Measurements from ENCODE around the gene PER2.

Gene PER2

DNA sequence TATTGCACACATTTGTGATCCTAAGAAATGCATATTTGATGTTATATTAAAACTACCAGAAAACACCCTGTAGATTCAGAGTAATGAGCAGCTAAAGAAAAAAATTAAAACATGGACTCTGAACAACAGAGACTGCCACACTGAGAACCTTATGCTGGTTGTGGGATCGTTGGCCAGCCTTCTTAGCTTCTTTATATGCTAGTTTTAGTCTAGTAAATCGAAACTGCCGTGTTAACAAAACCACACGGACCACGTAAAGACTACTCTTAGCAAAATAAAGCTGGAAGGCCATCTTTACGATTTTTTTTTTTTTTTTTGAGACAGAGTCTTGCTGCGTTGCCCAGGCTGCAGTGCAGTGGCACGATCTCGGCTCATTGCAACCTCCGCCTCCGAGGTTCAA lies 22.8 kb downstream of the PER2 start:
- DNase-seq = no peak

DNA sequence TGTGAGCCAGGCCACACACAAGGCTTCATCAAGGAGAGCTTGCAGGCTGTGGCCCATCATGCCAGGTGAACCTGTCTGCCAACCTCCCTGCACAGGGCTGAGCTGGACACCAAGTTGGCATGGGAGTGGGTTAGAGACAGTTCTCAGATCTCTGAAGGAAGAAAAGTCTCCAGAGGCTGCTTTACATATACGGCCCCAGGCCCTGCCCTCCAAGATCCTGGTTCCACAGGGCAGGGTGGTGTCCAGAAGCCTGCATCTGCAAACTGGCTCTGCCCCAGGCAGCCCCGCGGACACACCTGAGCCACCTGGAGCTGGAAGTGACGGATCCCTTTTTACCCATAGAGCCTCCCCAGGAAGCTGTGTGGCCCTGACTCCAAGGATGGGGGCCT lies 24.3 kb downstream of the PER2 start:
- DNase-seq = no peak

DNA sequence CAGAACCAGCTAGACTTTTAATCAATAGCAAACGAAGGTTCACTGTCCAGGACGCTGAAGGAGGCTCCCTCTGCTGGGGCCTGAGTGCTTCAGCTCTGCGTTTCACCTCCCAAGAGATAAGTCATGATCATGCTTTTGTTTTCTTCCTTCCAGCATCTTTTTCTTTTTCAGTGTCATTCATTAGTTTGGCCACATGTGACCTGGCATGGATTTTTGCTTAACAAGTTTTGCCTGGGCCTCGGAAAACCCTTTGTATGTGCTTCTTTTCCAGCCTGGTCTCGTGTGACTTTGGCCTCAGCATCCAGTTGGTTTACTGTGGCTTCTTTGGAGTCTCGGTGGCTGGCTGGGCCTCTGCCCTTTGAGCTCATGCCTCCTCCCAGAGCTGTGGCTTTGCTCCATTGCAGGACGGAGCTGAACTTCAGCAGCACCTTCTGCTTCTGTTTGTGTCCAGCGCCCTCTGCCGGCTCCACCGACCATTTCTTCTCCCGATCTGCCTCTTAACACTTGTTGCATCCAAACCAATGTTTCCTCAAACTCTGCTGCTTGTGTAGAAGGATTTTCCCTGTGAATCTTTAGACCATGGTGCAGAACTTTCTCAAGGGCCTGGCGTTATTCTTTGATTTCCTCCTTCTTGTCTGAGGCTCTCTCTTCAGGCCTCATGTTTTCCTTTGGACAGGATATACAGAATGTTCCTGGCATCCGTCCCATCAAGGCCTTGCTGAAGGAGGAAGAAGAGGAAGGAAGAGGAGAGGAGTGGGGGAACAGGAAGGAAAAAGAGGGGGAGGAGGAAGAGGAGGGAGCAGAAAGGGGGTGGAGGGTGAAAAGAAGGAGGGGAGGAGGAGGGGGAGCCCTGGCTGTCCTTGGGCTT lies 25.0 kb downstream of the PER2 start:
- peak; percentile 82 for DNase-seq

DNA sequence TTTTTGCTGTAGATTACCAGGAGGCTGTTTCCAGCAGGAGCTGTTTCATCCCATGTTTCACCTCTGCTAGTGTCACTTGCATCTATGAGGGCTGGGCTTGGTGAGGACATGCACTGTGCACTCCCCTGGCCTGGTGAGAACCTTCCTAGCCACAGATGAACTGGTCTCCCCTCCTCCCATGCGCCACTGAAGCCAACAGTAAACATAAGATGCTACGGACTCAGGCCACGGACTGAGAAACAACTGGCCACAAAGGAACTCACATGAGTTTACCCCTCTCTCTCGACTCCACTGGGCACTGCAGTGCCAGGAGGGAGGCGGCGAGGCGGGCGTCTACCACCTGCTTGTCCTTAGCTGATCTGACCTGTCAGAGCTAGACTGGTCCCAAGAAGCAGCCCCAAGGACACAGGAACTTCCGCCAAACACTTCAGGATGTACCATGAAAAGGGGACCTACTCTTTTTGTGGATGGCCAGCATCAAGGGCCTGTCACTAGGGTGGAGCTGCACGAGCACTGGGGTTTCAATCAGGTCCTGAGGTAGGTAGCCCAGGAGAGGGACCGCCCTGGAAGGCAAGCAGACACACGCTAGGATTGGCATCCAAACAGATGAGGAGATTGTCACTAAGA lies 25.8 kb downstream of the PER2 start:
- no peak for DNase-seq

DNA sequence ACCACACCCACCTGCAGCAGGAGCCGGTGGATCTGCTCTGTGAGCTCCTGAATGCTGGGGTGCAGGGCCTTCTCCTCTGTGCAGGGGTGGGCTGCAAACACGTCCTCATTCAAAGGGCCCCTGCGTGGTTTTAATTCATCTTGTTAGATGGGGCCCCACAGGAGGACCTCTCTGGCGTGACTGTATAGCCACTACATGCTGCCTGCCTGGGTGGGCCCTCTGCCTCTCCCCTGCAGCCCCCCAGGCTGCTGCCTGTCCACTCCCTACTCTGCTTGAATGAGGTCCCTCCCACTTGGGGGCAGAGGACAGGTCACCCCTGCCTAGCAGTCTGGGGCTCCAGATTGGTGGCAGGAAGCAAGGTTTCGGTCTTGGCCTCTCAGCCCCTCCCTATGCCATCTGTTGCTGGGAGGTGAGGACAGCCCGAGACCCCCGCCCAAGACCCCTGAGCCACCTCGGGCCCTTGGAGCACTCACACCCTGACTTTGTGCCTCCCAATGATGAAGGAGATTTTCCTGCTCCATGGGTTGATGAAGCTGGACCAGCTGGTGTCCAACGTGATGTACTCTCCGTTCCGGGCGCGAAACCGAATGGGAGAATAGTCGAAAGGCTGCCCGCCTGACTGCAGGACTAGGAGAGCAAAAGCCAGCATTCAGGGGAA lies 26.6 kb downstream of the PER2 start:
- DNase-seq = no peak

DNA sequence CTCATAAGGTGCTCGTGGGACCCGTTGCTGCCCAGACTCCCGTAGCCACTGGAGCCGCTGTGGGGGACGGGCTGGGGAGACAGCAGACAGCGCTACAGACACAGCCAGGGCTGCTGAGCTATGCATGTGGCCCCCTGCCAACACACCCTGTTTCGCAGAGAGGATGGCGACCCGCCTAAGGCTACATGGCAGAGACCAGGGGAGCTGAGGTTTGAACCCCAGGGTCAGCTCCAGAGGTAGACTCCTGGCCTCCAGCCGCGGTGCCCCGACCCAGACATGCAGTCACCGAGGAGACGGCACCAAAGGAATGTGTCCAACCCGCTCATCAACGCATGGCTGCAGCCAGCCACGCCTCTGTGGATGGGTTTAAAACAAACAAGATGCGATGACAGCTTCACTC lies 27.5 kb downstream of the PER2 start:
- no peak for DNase-seq

DNA sequence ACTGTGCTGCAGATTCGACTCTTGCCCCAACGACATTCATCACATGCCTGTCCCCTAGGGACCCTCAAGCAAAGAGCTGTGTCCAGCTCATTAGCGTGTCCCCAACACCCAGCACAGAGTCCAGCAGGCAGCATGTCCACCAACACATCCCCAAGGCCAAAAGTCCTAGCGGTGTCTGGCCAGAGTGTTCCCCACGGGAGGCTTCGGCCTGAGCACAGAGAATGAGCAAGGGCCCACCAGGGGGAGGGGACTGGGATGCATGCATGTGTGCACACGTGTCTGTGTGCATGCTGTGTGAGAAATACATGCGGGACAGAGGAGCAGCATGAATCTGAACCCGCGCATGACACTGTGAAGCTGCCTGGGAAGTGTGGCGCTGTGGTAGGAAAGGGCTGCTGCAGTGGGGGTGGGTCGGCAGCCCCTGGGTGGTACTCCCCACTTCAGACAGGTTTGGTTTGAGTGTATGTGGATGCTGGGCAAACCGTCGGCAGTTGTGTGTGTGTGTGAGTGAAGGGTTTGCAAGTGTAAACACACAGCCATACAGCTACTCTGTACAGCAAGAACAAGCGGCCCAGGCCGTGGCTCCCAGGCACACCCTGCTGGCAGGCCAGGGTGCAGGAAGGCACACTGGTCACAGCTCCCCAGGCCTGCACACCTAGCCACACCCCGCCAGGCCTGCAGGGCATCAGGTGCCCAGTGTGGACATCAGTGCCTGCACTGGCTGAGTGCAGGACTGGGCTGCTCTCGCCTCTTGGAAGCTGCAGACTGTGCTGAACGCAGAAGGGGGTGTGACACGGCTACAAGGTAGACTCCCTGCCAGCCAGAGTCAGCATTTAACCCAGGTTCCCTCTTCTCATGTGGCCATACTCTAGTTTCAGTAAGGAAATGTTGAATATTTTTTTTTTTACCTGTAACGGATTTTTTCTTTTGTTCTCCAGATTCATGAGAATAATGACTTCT lies 29.1 kb downstream of the PER2 start:
- no peak for DNase-seq

DNA sequence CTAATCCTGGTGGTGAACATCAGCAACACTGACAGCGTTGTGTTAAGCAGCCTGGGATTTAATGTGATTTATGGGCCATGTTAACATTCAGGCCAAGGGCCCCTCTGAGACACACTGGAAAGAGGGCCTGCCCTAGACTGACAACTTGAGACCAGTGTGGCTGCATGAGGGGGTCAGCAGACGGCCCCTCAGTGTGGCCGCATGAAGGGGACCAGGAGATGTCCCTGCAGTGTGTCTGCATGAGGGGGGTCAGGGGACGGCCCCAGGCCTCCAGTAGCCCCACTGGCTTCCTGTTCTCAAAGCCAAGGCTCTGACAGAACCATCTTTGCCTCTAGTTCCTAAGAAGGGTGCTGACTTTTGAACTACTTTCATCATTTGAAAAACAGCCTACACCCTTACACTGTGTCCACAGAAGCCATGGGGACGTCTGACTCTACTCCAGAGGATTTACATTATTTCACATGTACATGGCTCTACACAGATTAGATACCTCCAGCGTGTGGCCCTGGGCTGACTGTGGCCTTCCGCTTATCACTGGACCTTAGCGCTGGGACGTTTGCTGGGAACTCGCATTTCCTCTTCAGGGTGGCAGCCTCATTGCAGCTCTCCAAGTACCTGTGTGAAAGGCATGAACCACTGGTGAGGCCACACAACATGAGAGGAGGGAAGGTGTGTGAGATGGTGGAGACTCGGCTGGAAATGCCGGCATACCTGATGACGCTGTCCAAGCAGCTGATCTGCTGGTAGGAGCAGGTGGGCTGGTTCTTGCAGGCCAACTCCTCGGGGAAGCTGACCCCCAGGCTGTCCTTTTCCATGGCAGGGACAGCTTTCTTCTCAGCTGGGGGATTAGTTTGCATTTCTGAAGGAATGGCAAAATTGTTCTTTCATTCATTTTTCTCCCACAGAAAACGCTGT lies 30.4 kb downstream of the PER2 start:
- no peak for DNase-seq

DNA sequence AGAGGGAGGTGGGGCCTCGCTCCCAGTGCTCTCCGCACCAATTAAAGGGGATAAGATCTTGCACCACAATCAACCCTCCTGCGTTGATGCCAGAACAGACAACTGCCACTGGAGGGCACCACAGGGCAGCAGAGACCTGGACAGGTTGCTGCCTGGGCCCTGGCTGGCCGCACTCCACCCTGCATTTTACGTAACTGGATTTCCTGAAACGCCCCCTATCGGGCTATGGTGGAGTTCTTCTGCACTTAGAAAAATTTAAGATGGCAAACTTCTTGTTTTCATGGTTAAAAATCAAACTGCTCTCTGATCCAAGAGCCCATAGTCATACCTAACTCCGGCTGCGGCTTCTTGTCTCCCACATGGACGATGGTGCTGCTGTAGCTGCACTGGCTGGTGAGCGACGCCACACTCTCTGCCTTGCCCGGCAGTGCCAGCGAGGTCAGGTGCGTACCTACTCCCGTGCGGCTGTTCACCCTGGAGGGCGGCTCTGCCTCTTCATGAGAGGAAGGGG lies 31.8 kb downstream of the PER2 start:
- DNase-seq = peak; percentile 84

DNA sequence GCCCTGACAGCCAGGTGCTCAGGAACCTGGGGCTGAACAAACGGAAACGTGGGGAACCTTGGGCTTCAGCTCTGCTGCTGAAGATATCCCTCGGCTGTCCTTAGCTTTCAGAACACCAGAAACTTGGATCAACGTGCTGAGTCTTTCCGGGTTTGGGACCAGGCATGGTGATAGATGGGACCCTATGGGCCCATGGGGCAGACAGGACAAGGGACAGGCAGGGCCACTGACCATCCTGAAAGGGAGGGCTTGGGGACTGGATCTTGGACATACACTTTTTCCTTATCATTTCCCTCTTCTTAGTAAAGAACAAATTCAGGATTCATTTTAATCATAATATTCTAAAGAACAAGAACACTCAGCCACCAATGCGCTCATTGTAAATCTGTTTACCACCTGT lies 32.3 kb downstream of the PER2 start:
- DNase-seq = no peak

DNA sequence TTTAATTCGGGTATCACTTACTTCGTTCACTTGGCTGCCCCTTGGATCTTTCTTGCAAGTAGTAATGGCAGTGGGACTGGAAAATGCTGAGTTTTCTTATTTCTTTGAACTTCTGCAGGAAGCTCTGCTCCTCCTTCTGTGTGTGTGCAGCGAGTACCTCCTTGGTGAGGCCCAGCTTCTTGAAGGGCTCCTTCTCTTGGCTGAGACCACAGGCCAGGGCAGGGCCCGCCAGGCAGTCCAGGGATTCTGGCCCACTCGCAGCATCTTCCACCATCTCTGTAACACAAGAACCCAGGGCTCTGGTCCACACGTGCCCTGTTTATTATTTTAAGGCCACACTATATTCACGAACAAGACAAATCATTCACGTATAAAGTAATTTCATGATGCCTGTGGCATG lies 32.8 kb downstream of the PER2 start:
- no peak for DNase-seq

DNA sequence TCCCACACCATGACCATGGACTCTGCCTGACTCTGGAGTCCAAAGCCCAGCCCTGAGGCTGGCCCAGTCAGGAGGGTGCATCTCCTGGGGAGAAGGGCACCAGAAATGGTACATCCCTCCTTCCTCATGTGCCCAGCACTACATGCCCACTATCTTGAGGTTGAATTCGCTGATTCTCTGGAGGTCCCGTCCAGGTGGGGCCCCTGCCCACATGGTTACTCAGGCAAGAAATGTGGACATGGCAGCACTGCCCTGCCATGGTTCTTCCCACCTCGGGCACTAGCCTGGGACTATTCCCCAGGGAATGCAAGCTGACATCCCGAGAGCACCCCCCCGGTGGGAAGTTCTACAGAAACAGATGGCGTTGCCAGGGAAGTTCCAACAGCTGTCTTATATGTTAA lies 33.3 kb downstream of the PER2 start:
- no peak for DNase-seq

DNA sequence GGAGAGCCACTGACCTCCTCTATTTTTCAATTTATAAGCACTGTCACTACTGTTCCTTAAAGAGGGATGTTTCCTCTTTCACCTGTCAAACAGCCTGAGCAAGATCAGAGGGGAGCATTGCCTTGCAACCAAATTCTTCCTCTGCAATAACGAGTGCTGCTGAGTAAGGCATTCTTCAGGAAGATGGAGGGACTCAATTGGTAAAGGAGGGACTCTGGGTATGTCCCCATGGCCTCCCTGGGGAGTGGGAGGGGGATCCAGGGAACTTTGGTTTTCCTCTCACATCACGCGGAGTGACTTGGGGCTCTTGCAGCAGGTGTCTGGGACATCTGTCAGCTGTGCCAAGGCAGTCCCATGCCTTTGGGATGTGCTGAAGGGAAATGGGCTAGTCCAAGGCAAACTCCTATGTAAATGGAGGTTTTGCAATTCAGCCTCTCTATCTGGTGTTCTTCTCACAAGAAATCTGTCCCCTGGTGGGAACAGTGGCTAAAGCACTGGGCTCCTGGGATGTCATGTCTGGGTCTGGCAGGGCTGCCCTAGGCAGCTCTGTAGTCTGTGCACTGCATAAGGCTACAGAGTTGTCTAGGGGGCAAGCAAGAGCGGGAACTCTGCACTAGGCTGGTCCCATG lies 34.2 kb downstream of the PER2 start:
- no peak for DNase-seq

DNA sequence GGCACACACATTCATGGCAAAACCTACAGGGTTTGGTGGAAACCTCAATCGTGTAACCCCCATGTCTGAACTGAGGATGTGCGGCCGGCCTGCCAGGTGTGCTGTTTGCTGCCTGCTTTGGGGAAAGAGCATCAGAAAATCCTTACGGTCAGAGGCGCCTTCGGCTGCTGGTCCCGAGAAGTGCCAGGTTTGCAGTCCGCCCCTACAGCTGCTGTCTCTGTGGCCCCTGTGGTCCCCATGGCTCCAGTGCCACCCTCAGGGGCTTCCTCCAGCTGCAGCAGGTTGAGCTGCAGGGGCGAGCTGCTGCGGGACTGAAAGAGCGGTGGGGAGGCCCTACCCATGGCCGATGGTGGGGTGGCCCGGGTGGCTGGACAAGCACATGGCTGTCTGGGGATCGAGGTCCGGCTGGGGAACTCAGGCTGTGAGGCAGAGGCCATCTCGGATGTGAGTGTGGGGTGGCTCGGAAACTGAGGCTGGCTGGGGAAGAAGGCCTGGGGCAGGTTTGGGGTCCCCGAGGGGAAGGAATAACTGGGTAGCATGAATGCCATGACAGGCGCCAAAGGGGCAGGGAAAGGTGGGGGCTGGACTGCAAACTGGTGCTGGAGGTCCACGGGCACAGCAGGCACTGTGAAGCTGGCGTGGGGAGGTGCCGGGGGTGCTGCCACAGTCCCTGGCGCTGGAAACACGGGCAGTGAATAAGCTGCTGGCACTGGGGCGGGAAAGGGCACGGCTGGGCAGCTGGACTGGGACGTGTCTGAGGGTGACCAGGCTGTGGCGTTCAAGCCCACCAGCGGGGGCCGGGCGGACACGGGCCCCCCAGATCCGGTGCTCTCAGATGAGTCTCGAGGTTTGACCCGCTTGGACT lies 35.4 kb downstream of the PER2 start:
- DNase-seq = no peak

DNA sequence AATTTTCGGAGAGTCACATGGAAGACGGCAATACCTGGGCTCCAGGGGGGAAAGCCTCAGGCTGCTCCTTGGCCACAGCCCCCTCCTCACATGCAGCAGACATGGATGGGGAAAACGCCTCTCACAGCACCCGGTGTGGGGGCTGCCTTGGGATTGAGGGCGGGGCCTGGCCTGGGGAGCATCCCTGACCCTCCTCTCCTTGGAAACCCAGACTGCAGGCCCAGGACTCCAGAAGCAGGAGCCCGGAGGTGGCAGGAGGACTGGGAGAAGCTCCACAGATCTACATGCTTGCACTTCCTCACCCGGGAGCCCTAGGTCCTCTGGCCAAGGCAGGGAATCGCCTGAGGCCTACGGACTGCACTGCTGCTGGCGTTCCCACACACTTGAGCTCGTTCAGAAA lies 36.4 kb downstream of the PER2 start:
- no peak for DNase-seq

DNA sequence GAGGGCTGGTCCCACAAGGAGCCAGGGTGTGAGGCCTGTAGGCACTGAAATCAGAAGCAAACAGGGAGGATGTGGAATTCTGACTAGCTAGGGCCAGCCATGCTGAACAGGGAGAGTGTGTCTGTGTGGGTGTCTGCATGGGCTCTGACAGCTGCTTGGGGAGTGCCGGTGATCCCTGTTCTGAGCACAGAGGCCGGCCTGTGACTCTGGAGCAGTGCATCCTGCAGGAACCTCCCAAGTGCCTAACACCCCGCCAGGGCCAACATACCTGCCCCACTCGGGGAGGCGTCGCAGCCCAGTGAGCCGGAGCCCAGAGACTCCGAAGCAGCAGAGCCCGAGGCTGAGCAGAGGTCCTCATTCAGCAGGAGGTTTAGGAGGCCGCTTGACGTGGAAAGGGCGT lies 37.1 kb downstream of the PER2 start:
- DNase-seq = no peak

DNA sequence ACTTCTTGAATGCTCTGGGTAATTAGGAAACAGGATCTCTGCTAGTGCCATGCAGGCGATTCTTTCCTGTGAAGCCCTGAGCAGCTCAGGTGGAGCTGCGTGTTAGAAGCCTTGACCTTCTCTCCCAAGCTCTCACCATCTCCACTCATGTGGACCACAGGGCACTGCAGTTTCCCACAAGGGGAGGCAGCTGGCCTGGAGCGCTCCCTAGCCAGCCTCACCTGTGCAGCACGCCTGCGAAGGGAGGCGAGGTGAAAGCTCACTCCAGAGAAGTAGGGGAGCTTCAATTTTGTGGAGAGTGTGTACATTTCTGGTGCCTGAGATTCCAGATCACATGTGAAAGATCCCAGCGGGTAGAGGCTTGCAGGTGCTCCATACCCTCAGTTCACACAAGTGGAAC lies 37.5 kb downstream of the PER2 start:
- DNase-seq = no peak

DNA sequence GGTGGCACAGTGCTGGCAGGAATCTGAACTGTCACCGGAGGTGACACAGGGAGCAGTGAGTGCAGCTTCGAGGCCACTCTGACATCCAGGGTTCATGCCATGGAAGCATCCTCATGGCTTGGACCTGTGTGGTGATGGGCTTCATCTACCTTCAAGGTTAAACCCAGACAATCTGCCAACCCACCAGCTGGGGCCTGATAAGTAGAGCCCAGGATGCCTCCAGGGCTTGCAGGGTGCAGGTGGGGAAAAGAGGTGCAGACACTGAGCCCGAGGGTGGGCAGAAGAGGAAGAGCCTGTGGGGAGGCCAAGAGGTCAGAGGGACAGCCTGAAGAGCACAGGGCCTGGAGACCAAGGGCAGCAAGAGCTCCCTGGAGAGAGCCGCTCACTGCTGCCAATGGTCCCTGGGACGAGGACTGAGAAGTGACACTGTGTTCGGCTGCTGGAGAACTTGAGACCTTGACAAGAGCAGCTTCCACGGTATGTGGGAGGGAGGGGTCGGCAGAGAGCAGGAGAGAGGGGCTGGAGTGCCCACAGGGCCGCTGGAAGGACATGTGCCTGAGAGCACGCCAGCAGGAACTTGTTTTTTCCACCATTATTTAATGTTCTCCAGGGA lies 40.5 kb downstream of the PER2 start:
- DNase-seq = no peak

DNA sequence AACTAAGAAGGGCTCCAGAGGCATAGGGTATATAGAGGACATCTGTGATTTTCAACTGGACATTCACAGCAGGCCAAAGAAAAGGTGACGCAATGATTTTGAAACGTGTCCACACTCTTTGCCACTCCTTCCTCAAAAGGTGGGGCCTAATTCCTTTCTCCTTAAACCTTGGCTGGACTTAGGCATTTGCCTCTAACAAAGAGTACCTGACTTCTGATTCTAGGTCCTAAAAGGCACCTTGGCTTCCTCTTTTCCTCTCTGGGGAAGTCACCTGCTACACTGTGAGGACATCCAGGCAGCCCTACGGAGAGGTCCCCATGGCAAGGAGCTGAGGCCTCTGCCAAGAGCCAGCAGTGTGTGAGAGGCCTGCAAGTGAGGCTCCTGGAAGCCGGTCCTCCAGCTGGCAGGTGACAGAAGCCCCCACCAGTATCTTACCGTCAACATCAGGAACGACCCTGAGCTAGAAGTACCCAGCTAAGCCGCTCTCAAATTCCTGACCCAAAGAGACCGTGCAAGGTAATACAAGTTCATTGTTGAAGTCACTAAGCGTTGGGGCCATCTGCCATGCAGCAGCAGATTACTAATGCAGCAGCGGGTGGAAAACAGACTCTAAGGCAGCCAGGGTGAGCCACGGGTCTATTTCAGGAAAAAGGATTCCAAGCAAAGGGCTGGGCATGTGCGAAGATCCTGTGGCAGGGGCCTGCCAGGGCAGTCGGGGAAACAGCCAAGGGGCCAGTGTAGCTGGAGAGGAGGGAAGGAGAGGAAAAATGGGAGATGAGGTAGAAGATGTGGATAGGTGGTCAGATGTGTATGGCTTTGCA lies 41.2 kb downstream of the PER2 start:
- DNase-seq = no peak

All from activated CD4-positive, alpha-beta T cell treated with anti-CD3 and anti-CD28 coated beads for 48 hours (primary cell).